Neural cell (in vitro differentiated cells): ENCODE results near the gene CRABP2.

ENCODE experiments used
- EZH2 ChIP-seq: fragments of 200-600, 300-800 bp; shearing (Covaris generic), sonication (generic); IDR thresholded peaks from 2 replicates; pipeline ENCODE4 v1.6.1; 2014; ENCODE audit warnings: antibody characterized with exemption, low read length, borderline replicate concordance, mild to moderate bottlenecking; ENCODE audit not compliant: insufficient read depth, poor library complexity, severe bottlenecking
- MXI1 ChIP-seq: fragments of 450-650 bp; conservative IDR thresholded peaks from 2 replicates; pipeline ENCODE4 v1.6.1; 2014; ENCODE audit warnings: antibody characterized with exemption, mild to moderate bottlenecking; ENCODE audit not compliant: poor library complexity, severe bottlenecking
- POLR2AphosphoS5 ChIP-seq: IDR thresholded peaks from 2 replicates; pipeline ENCODE4 v1.6.1; 2012
- RAD21 ChIP-seq: fragments of 450-650 bp; conservative IDR thresholded peaks from 2 replicates; pipeline ENCODE4 v1.6.1; 2014; ENCODE audit warnings: antibody characterized with exemption, mild to moderate bottlenecking, moderate library complexity
- SMC3 ChIP-seq: fragments of 450-650 bp; conservative IDR thresholded peaks from 2 replicates; pipeline ENCODE4 v1.6.1; 2014; ENCODE audit warnings: antibody characterized with exemption, mild to moderate bottlenecking, moderate library complexity; ENCODE audit not compliant: poor library complexity
- TAF1 ChIP-seq: IDR thresholded peaks from 2 replicates; pipeline ENCODE4 v1.6.1; 2012; ENCODE audit warnings: low read depth
- TF ChIP-seq, protein P1 (sequence below): fragments of 450-650 bp; IDR thresholded peaks from 2 replicates; pipeline ENCODE4 v1.5.1; 2014; ENCODE audit warnings: antibody characterized with exemption, mild to moderate bottlenecking, moderate library complexity; ENCODE audit not compliant: poor library complexity, severe bottlenecking
- TF ChIP-seq, protein P2 (sequence below): IDR thresholded peaks from 2 replicates; pipeline ENCODE4 v1.6.1; 2012; ENCODE audit warnings: borderline replicate concordance

DNA sequence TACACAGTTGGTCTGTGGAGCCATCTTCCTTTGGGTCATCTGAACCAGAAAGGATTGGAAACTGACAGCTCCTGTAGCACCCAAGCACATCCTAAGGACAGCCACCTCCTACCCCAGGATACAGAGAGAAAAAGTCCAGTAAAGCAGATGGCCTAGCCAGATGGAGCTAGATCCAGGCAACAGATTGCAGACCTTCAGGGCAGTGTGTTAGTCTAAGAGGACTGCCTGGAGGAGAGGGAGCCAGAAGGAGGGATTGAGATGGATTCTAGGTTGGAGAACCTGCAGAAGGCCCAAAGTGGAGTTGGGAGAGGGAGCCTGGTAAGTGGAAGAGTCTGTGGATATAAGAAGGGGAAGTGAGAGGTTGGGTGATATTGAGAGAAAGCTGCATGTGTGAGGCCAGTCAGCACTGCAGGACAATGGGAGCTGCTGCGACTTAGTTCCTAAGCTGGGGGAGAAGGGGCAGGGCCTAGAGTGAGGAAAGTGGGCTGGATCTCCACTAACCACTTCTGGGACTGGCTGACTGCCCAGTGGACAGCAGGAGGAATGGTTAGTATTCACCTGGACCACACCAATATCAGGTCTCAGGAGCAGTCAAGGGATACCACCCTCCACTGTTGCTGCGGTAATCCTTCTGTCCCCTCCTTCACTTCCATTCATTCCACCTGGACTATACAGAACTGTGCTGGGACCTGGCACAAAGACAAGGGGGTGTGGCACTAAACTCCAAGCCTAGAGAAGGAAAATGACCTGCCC, 50.1 kb downstream of the CRABP2 start:
- TF ChIP-seq, protein P1, sequence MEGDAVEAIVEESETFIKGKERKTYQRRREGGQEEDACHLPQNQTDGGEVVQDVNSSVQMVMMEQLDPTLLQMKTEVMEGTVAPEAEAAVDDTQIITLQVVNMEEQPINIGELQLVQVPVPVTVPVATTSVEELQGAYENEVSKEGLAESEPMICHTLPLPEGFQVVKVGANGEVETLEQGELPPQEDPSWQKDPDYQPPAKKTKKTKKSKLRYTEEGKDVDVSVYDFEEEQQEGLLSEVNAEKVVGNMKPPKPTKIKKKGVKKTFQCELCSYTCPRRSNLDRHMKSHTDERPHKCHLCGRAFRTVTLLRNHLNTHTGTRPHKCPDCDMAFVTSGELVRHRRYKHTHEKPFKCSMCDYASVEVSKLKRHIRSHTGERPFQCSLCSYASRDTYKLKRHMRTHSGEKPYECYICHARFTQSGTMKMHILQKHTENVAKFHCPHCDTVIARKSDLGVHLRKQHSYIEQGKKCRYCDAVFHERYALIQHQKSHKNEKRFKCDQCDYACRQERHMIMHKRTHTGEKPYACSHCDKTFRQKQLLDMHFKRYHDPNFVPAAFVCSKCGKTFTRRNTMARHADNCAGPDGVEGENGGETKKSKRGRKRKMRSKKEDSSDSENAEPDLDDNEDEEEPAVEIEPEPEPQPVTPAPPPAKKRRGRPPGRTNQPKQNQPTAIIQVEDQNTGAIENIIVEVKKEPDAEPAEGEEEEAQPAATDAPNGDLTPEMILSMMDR: no peak
- TF ChIP-seq RAD21 (no peak), TAF1 (no peak), EZH2 (no peak), POLR2AphosphoS5 (no peak), MXI1 (no peak), SMC3 (no peak)
- TF ChIP-seq, protein P2, sequence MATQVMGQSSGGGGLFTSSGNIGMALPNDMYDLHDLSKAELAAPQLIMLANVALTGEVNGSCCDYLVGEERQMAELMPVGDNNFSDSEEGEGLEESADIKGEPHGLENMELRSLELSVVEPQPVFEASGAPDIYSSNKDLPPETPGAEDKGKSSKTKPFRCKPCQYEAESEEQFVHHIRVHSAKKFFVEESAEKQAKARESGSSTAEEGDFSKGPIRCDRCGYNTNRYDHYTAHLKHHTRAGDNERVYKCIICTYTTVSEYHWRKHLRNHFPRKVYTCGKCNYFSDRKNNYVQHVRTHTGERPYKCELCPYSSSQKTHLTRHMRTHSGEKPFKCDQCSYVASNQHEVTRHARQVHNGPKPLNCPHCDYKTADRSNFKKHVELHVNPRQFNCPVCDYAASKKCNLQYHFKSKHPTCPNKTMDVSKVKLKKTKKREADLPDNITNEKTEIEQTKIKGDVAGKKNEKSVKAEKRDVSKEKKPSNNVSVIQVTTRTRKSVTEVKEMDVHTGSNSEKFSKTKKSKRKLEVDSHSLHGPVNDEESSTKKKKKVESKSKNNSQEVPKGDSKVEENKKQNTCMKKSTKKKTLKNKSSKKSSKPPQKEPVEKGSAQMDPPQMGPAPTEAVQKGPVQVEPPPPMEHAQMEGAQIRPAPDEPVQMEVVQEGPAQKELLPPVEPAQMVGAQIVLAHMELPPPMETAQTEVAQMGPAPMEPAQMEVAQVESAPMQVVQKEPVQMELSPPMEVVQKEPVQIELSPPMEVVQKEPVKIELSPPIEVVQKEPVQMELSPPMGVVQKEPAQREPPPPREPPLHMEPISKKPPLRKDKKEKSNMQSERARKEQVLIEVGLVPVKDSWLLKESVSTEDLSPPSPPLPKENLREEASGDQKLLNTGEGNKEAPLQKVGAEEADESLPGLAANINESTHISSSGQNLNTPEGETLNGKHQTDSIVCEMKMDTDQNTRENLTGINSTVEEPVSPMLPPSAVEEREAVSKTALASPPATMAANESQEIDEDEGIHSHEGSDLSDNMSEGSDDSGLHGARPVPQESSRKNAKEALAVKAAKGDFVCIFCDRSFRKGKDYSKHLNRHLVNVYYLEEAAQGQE: no peak
